ENCODE measurements around the gene SPO11.
"Not testable (repeated sequence)": the region's sequence is repeated elsewhere in the genome, so short reads cannot be mapped to it uniquely, and the experiment has no call there.

The SPO11 gene

GRCh38 chr20:57341663-57342062, 12.1 kb downstream of the SPO11 start:
- DNase-seq (ENCODE audit: low read depth in 2 of 2): no peak

- DNase-seq (ENCODE audit: low read depth in 2 of 2): no peak
Observed at GRCh38 chr20:57342829-57343228, 13.2 kb downstream of the SPO11 start.

- peak; percentile 28 to 32 for DNase-seq (ENCODE audit: low read depth in 2 of 2)
Observed at GRCh38 chr20:57346477-57346876, 16.9 kb downstream of the SPO11 start.

GRCh38 chr20:57347393-57347792, 17.8 kb downstream of the SPO11 start:
- no peak for DNase-seq (ENCODE audit: low read depth in 2 of 2)

GRCh38 chr20:57348200-57348921, 18.8 kb downstream of the SPO11 start:
- DNase-seq (ENCODE audit: low read depth in 2 of 2): not testable (repeated sequence)

GRCh38 chr20:57348922-57349574, 19.4 kb downstream of the SPO11 start:
- DNase-seq (ENCODE audit: low read depth in 2 of 2): not testable (repeated sequence)

GRCh38 chr20:57350081-57350710, 20.6 kb downstream of the SPO11 start:
- no peak for DNase-seq (ENCODE audit: low read depth in 2 of 2)

- not testable (repeated sequence) for DNase-seq (ENCODE audit: low read depth in 2 of 2)
Observed at GRCh38 chr20:57350726-57351041, 21.1 kb downstream of the SPO11 start.

- DNase-seq (ENCODE audit: low read depth in 2 of 2): peak; percentile 83 to 86
Observed at GRCh38 chr20:57351042-57351783, 21.6 kb downstream of the SPO11 start, which contains the start of gene RAE1. Gene RAE1, plus strand, starts transcription at chr20:57351255. Its CDS starts 2,784 bp downstream, at chr20:57354039.

- DNase-seq (ENCODE audit: low read depth in 2 of 2): no peak
Observed at GRCh38 chr20:57352305-57352704, 22.7 kb downstream of the SPO11 start.

- DNase-seq (ENCODE audit: low read depth in 2 of 2): no peak
Observed at GRCh38 chr20:57353351-57353750, 23.7 kb downstream of the SPO11 start.

- no peak for DNase-seq (ENCODE audit: low read depth in 2 of 2)
Observed at GRCh38 chr20:57361517-57361916, 31.9 kb downstream of the SPO11 start.

- no peak for DNase-seq (ENCODE audit: low read depth in 2 of 2)
Observed at GRCh38 chr20:57364451-57364850, 34.8 kb downstream of the SPO11 start.

- no peak for DNase-seq (ENCODE audit: low read depth in 2 of 2)
Observed at GRCh38 chr20:57369596-57369995, 40.0 kb downstream of the SPO11 start.

GRCh38 chr20:57370316-57370715, 40.7 kb downstream of the SPO11 start:
- DNase-seq (ENCODE audit: low read depth in 2 of 2): no peak

GRCh38 chr20:57371363-57371762, 41.8 kb downstream of the SPO11 start:
- DNase-seq (ENCODE audit: low read depth in 2 of 2): no peak

- DNase-seq (ENCODE audit: low read depth in 2 of 2): no peak
Observed at GRCh38 chr20:57372157-57372556, 42.6 kb downstream of the SPO11 start.

- no peak for DNase-seq (ENCODE audit: low read depth in 2 of 2)
Observed at GRCh38 chr20:57372581-57373350, 43.2 kb downstream of the SPO11 start.

GRCh38 chr20:57374343-57374930, 44.8 kb downstream of the SPO11 start:
- DNase-seq (ENCODE audit: low read depth in 2 of 2): no peak

GRCh38 chr20:57374931-57375651, 45.5 kb downstream of the SPO11 start:
- DNase-seq (ENCODE audit: low read depth in 2 of 2): no peak

All from activated CD8-positive, alpha-beta memory T cell treated with anti-CD3 and anti-CD28 coated beads for 4 hours (primary cell).